ENCODE results near the gene AP1B1.

AP1B1 gene

DNA sequence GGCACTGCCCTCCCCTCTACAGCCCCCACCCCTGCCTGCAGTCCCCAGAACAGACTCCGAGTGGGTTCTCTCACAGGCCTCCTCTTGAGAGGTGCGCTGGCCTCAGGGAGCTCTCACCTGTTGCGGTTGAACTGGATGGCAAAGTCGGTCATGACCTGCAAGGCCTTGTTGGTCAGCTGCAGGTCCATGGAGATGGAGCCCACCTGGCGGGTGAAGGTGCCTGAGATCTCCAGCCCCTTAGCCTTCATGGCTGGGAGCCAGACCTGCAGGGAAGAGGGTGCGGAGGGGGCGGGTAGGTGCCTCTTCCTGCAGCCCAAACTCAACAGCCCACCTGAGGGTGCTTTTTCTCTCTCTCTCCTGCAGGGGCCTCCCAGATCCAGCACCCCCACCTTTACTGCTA lies 54.2 kb downstream of the AP1B1 start:
- no peak overlapping the region for H3K4me3 ChIP-seq (replicated peaks in 1 of 2; ENCODE audit: low read depth in 2 of 2, low read length in 2 of 2)
- TF ChIP-seq, protein P1, sequence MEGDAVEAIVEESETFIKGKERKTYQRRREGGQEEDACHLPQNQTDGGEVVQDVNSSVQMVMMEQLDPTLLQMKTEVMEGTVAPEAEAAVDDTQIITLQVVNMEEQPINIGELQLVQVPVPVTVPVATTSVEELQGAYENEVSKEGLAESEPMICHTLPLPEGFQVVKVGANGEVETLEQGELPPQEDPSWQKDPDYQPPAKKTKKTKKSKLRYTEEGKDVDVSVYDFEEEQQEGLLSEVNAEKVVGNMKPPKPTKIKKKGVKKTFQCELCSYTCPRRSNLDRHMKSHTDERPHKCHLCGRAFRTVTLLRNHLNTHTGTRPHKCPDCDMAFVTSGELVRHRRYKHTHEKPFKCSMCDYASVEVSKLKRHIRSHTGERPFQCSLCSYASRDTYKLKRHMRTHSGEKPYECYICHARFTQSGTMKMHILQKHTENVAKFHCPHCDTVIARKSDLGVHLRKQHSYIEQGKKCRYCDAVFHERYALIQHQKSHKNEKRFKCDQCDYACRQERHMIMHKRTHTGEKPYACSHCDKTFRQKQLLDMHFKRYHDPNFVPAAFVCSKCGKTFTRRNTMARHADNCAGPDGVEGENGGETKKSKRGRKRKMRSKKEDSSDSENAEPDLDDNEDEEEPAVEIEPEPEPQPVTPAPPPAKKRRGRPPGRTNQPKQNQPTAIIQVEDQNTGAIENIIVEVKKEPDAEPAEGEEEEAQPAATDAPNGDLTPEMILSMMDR (IDR thresholded peaks at IDR 0.05; ENCODE audit: low read depth, low read length) = no peak
- no peak for DNase-seq (ENCODE audit: low read depth in 2 of 2)

DNA sequence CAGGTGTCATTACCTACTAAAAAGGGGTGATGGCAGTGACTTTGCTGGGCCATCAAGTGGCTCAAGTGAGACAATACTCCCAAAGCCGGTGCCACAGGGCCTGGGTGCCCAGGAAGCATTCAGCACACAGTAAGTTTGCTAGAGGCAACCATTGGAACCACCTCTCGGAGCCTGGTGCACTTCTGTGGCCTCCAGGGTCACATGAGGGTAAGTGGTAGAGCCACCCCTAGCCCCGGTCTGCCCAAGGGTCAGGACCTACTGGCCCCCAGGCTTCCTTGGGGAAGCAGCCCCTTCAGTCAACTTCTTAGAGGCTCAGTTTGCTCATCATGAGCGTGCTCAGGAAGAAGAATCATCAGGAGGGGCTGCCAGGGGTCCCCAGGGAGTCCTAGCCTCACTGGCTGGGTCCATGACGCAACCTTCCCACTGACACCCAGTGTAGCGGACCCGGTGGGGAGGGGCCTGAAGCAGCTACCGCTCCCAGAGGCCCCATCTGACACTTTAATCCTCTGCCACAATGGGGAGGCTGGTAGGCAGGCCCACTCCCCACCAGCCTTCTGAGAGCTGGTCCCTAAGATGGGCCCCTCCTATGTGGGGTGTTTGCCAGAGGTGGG lies 55.4 kb downstream of the AP1B1 start:
- H3K4me3 ChIP-seq (replicated peaks in 1 of 2; ENCODE audit: low read depth in 2 of 2, low read length in 2 of 2) = no peak overlapping the region
- TF ChIP-seq, protein P1 (IDR thresholded peaks at IDR 0.05; ENCODE audit: low read depth, low read length) = no peak
- no peak for DNase-seq (ENCODE audit: low read depth in 2 of 2)

DNA sequence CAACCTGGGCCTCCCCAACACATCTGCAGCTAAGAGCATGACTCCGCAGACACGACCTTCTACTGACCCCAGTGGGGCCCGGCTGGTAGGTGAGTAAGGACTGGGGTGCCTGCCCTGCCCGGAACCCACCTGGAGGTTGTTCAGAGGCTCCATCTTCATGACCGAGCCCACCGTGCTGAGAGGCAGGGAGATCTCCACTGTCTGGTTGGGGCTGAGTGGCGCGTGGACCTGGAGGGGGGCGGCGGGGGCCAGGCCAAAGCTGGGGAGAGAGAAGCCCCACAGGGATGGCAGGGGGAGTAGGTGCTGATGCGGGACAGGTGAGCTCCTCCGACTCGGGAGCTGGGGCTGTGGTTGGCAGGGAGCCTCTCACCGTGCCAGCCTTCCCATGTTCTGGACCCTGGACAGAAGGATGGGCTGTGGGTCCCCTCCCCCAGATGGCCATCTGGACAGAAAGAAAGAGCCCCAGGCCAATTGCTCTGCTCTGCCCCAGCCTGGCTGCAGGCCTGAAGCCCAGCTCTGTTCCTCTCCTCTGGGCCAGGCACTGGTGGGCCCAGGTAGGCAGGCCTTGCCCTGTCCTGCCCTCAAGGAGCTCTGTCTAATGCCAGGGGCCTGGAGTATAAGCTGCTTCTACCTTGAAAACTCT lies 56.6 kb downstream of the AP1B1 start:
- no peak for DNase-seq (ENCODE audit: low read depth in 2 of 2)
- TF ChIP-seq, protein P1 (IDR thresholded peaks at IDR 0.05; ENCODE audit: low read depth, low read length) = no peak
- no peak overlapping the region for H3K4me3 ChIP-seq (replicated peaks in 1 of 2; ENCODE audit: low read depth in 2 of 2, low read length in 2 of 2)

DNA sequence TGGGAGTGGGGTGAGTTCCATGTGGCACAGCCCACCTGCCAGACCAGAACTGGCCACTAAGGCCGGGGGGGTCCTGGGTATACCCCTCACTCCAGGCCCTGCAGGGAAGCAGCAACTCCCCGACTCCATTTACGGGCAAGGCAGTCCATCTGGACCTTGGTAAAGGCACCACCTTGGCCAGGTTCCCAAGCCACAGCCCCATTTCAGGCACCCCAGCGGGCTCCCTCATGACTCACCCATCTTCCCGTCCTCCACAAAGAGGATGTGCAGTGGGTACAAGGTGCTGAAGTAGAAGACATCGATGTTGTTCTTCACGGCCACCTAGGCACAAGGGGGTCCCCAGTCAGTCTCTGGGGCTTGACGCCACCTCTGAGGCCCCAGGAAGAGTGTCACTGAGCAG lies 57.2 kb downstream of the AP1B1 start:
- DNase-seq (ENCODE audit: low read depth in 2 of 2) = no peak
- TF ChIP-seq, protein P1 (IDR thresholded peaks at IDR 0.05; ENCODE audit: low read depth, low read length) = no peak
- H3K4me3 ChIP-seq (replicated peaks in 1 of 2; ENCODE audit: low read depth in 2 of 2, low read length in 2 of 2) = no peak overlapping the region

DNA sequence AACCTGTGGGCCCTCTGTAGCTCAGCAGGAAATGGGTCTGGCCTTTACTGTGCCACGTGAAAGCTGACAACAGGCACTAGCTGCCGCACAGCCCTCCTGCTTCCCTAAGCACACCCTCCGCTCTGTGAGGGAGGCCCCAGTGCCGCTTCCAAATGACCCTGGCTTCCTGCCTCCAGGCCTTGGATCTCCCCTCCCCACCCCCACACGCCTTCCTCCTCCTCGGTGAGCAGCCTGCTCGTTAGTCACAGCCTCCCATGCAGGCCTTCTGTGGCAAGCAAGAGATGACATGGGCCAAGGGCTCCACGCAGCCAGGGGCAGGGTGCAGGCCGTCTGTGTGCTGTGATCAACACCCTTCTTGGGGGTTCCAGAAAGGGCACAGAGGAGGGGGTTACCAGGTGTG lies 57.6 kb downstream of the AP1B1 start:
- peak; percentile 57 to 79 for DNase-seq (ENCODE audit: low read depth in 2 of 2)
- TF ChIP-seq, protein P1 (IDR thresholded peaks at IDR 0.05; ENCODE audit: low read depth, low read length) = no peak

DNA sequence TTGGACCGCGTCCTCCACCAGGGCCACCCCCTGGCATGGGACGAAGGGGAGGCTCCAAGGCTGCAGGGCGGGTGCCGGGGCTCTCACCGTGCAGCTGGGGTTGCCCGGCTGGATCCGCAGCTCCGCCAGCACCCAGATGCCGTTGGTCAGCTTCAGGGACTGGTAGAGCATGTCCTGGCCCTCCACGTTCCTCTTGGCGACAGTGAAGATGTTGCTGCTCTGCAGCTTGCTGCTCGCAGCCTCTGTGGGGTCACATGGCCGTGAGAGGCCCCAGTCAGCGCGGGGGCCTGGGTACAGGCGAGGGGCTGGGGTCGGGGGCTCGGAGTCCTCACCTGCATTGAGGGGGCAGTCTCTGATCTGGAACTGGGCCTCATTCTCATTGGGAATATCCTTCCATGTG lies 58.1 kb downstream of the AP1B1 start:
- TF ChIP-seq, protein P1 (IDR thresholded peaks at IDR 0.05; ENCODE audit: low read depth, low read length) = no peak
- no peak for DNase-seq (ENCODE audit: low read depth in 2 of 2)
- no peak overlapping the region for H3K4me3 ChIP-seq (replicated peaks in 1 of 2; ENCODE audit: low read depth in 2 of 2, low read length in 2 of 2)

More for the DNA sequence above, 57.6 kb downstream of the AP1B1 start:
- H3K4me3 ChIP-seq (replicated peaks in 1 of 2; ENCODE audit: low read depth in 2 of 2, low read length in 2 of 2) = no peak overlapping the region
